Gastrocnemius medialis (tissue), 4 donors: Measurements from ENCODE around the gene ERICH6B.

Experiments
- POLR2A ChIP-seq, 2 donors: fragments of 450-650 bp; IDR thresholded peaks; one replicate each; pipeline ENCODE4 v1.6.1; 2017; ENCODE audit warnings: antibody characterized with exemption in 2 of 2, mild to moderate bottlenecking in 2 of 2, moderate library complexity in 2 of 2
- TF ChIP-seq, protein P1 (sequence below), 5 experiments: fragments of 450-650 bp in 3 of 5; fragments of 200-600 bp in 2 of 5; sonication (generic) in 2 of 5; IDR thresholded peaks in 4 of 5; conservative IDR thresholded peaks in 1 of 5; 1 replicate in 4 of 5; 2 replicates in 1 of 5; pipeline ENCODE4 v1.5.1; 2016 to 2019; ENCODE audit warnings: antibody characterized with exemption in 5 of 5, mild to moderate bottlenecking in 3 of 5, moderate library complexity in 3 of 5

DNA sequence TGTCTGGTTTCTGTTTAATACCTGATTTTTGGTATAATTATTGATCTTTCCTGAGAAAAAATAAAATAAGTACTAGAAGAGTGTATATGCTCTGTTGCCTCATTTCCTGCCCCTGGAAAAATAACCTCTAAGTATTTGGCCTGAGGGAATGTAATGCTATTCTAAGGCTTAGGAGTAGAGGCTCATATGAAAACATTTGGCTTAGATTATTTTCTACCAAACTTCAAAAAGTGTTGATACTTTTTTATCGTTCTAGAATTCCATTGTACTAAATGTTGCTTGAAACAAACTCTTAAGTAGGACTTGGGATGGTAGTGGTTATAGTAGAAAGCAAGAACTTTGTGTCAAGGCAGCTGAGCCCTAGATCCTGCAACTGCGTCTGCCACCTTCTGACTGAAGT is 93.0 kb downstream of the ERICH6B start:
- TF ChIP-seq, protein P1, sequence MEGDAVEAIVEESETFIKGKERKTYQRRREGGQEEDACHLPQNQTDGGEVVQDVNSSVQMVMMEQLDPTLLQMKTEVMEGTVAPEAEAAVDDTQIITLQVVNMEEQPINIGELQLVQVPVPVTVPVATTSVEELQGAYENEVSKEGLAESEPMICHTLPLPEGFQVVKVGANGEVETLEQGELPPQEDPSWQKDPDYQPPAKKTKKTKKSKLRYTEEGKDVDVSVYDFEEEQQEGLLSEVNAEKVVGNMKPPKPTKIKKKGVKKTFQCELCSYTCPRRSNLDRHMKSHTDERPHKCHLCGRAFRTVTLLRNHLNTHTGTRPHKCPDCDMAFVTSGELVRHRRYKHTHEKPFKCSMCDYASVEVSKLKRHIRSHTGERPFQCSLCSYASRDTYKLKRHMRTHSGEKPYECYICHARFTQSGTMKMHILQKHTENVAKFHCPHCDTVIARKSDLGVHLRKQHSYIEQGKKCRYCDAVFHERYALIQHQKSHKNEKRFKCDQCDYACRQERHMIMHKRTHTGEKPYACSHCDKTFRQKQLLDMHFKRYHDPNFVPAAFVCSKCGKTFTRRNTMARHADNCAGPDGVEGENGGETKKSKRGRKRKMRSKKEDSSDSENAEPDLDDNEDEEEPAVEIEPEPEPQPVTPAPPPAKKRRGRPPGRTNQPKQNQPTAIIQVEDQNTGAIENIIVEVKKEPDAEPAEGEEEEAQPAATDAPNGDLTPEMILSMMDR (IDR thresholded peaks at IDR 0.05 in 4 of 5, conservative IDR thresholded peaks at IDR 0.05 in 1 of 5): no peak
- no peak for TF ChIP-seq POLR2A (IDR thresholded peaks at IDR 0.05)
